Measurements from ENCODE around the gene SOBP.

Gene SOBP

DNA sequence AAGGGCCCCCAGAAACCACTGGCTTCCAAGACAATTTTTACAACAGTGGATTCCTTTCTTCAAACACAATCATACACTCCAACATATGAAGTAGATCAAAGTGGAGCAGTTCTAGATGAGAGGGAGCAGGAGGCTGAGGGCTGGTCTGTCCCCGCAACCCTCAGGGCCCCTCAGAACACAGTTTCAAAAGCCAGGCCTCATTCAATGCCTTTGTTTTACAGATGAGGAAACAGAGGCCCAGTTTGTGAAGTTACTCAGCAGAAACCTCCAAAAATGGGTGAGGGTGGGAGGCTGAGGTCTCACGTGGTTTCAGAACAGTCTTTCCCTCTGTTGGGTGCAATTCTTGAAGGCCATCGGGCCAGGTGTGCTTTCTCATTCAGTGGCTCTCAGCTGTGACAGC is 199.3 kb downstream of the SOBP start:
- TF ChIP-seq ZFX (IDR thresholded peaks at IDR 0.05; ENCODE audit: borderline replicate concordance): no peak
- TF ChIP-seq, protein P1, sequence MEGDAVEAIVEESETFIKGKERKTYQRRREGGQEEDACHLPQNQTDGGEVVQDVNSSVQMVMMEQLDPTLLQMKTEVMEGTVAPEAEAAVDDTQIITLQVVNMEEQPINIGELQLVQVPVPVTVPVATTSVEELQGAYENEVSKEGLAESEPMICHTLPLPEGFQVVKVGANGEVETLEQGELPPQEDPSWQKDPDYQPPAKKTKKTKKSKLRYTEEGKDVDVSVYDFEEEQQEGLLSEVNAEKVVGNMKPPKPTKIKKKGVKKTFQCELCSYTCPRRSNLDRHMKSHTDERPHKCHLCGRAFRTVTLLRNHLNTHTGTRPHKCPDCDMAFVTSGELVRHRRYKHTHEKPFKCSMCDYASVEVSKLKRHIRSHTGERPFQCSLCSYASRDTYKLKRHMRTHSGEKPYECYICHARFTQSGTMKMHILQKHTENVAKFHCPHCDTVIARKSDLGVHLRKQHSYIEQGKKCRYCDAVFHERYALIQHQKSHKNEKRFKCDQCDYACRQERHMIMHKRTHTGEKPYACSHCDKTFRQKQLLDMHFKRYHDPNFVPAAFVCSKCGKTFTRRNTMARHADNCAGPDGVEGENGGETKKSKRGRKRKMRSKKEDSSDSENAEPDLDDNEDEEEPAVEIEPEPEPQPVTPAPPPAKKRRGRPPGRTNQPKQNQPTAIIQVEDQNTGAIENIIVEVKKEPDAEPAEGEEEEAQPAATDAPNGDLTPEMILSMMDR (IDR thresholded peaks at IDR 0.05): no peak
- no peak overlapping the region for H3K27ac ChIP-seq

DNA sequence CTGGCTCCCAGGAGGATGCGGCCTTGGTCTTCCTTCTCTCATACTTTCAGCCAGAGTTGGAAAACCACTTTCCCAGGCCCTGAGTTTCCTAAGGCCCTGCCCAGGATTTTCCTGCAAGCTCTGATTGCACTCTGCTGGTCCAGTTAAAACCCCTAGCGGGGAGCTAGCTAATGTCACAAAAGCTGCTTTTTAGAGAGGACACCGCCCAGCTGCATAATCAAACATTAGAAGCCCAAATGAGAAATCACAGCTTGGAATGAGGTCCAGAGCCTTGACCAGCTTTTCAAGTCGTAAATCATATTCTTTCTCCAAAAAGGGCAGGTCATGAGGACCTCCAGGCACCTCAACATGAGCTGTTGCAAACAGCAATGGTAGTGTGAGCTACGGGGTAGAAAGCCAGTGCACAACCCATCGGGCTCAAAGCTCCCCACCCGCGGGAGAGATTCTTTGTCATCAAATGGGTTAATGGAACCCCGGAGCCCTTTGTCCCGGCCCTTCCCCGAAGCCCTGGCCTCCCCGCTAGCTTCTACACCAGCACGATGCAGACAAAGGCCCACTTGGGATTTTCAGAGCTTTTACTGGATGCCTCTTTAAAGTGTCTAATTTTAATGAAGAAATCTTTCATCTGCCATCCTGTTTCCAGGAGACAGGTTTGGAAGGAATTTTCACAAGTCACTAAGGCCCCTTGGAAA is 200.2 kb downstream of the SOBP start:
- TF ChIP-seq, protein P1 (IDR thresholded peaks at IDR 0.05): no peak
- no peak for TF ChIP-seq ZFX (IDR thresholded peaks at IDR 0.05; ENCODE audit: borderline replicate concordance)
- no peak overlapping the region for H3K27ac ChIP-seq

DNA sequence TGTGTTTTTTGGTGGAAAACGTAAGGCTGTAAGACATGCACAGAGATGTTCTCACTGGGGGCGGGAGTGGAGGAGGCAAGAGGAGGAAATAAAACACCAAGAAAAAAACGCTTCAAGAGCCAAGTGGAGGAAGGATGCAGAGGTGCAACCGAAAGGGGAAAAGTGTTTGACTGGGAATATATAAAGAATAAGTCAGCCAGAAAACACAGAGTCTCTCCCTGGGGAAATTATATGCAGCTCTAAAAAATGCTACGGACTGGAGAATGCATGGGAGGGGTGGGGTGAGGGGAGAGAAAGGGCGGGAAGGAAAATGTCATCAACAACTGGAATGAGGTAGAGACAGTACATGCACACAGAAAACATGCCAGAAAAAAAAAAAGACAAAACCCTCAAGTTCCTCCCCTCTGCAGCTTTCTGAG is 200.7 kb downstream of the SOBP start:
- H3K27ac ChIP-seq: no peak overlapping the region
- TF ChIP-seq, protein P1 (IDR thresholded peaks at IDR 0.05): no peak
- TF ChIP-seq ZFX (IDR thresholded peaks at IDR 0.05; ENCODE audit: borderline replicate concordance): no peak

DNA sequence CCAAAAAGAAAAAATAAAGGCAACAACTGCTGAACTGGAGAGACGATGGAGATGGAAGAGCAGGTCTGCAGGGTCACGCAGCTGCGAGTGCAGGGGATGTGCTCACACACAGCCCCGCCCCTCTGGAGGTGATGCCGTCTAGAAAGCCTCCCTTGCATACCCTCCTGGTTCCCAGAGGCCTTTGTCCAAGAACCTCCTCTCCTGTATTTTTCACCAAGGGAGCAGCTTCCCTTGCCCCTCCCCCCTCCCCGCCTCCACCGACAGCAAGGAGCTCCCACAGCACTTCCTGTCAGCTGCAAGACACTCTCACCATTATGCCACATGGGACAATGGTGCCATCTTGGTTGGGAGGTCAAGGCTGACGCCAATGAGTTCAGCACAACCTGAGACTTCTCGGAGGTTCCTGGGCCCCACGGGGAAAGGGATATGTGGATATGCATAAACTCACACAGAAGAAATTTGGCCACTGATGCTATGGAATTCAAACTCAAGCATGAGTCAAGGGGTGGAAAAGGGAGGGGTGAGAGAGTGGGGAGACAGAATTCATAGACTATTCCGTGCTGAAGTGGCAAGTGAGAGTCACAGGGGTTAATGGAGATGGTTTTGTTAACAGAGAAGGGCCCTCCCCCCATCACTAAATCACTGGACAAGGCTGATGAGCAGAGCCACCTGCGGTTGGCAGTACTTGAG is 201.3 kb downstream of the SOBP start:
- TF ChIP-seq, protein P1 (IDR thresholded peaks at IDR 0.05): no peak

DNA sequence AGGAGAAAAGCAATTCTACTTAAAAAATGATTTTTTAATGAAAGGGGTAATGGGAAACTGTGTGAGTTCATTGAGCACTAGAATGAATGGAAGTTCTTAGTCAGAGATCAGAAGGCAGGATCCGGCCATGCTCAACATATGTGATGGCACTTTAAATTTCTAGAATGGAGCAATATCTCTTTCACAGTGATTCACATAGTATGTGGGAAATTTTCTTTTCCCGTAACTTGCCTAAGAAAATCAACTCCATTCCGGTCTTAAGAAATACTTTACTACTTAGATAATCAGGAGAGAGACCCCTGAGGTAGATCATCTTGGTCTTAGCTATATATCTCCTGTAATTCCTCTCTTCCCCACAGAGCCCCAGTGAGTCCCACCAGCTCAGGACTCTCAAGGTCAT is 202.4 kb downstream of the SOBP start:
- no peak for TF ChIP-seq ZFX (IDR thresholded peaks at IDR 0.05; ENCODE audit: borderline replicate concordance)
- TF ChIP-seq, protein P1 (IDR thresholded peaks at IDR 0.05): no peak
- no peak overlapping the region for H3K27ac ChIP-seq

More for the DNA sequence above, 201.3 kb downstream of the SOBP start:
- no peak overlapping the region for H3K27ac ChIP-seq

DNA sequence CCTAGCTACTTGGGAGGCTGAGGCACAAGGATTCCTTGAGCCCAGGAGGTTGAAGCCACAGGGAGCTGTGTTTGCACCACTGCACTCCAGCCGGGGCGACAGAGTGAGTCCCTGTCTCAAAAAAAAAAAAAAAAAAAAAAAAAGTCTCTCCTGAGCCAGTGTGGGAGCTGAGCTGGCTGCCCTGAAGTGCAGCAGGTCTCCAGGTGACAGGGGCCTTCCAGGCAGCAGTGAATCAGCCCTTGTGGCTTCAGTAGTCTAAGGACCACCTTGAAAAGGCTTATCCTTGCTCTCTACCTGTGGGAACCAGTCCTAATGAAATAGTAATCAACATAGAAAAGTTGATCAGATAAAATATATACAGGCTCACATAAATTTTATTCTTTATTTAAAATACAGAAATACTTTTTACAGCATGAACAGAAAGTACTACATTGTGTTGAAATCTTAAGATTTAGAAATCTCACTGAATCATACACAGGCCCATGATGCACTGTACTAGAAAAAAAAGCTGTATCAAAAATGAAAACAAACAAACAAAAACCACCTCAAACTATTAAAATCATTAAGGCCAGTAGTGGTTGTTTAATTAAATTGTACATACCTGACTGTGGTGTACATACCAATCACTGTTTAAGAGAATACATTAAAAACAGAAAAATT is 205.3 kb downstream of the SOBP start:
- TF ChIP-seq, protein P1 (IDR thresholded peaks at IDR 0.05): no peak
- TF ChIP-seq ZFX (IDR thresholded peaks at IDR 0.05; ENCODE audit: borderline replicate concordance): no peak
- H3K27ac ChIP-seq: no peak overlapping the region

DNA sequence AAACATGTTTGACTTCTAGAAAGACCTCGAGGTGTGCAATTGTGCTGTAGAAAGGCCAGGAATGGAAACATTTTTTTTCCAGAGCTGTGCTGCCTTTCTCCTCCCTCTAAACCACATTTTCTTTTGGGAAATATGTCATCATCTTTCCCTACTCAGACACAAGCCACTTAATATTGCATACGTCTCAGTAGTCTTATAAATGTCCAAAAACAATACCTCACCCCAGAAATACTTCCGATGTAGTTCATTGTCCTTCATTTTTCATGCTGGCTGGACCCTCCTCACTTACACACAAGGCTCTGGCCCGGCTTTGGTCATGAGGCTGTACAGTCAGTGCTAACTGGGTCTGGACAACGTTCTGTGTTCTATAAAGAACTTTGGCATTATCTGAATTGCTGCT is 207.8 kb downstream of the SOBP start:
- no peak for TF ChIP-seq ZFX (IDR thresholded peaks at IDR 0.05; ENCODE audit: borderline replicate concordance)
- TF ChIP-seq, protein P1 (IDR thresholded peaks at IDR 0.05): no peak
- no peak overlapping the region for H3K27ac ChIP-seq

All from 22Rv1 (cell line).